Measurements from ENCODE around the gene AGAP1. TPM values are rescaled to one million over a fixed set of nuclear protein-coding genes. Genes with fewer than 3 reads are reported as not detected.

AGAP1 gene
- total RNA-seq, 1 experiment from 2014 or later = 23.4 TPM

DNA sequence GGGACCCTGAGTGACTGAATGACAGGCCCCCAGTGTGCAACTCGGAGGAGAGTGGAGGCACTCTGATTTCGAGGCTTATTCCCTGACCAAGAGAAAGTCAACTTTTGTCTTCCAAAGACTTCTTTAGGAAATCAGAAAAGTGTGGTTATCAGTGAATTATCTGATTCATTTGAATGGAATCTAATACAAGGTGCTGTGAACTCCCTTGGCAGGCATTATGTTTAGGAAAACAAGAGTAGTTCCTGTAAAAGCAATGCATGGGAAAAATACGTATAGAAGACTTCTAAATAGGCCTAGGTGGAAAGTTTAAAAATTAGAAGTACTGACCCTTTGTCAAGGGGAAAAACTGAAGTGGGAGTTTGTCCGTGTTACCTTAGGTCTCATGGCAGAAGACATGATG, 404.9 kb downstream of the AGAP1 start:
- Histone ChIP-seq H3K27me3 (replicated peaks) (no peaks in the 10 kb centered on the region), H3K4me3 (no peak overlapping the region), H3K9me3 (replicated peaks) (no peaks in the 10 kb centered on the region), H3K4me1 (replicated peaks) (peaks cover 12% of the 10 kb centered on the region), H3K27ac (no peak overlapping the region), H3K36me3 (peaks cover 20% of the 10 kb centered on the region)
- DNase-seq (ENCODE audit: low read depth in 1 of 2, low spot score in 2 of 2) = no peak

DNA sequence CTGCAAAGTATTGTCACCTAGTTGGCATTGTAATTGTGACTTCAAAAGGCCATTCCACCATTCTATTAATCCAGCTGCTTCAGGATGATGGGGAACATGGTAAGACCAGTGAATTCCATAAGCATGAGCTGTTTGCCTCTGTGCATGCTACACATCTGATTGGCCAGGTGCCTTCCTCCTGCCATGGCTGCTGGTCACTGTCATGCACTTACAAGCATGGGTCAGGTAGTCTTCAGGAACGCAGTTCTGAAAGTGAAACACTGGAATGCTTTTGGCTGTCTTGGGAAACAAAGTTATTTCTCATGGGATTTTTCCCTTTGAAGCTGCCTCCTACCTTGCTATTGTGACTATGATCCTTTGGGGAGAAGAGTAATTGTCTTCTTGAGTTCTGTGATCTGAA, 406.8 kb downstream of the AGAP1 start:
- no peak for DNase-seq (ENCODE audit: low read depth in 1 of 2, low spot score in 2 of 2)
- H3K4me1 ChIP-seq (replicated peaks) = peaks cover 12% of the 10 kb centered on the region
- H3K27me3 ChIP-seq (replicated peaks) = no peaks in the 10 kb centered on the region
- H3K27ac ChIP-seq = no peak overlapping the region
- H3K9me3 ChIP-seq (replicated peaks) = no peaks in the 10 kb centered on the region
- H3K36me3 ChIP-seq = peaks cover 1% of the 10 kb centered on the region; the same call in 1 of the 2 replicates
- no peak overlapping the region for H3K4me3 ChIP-seq

DNA sequence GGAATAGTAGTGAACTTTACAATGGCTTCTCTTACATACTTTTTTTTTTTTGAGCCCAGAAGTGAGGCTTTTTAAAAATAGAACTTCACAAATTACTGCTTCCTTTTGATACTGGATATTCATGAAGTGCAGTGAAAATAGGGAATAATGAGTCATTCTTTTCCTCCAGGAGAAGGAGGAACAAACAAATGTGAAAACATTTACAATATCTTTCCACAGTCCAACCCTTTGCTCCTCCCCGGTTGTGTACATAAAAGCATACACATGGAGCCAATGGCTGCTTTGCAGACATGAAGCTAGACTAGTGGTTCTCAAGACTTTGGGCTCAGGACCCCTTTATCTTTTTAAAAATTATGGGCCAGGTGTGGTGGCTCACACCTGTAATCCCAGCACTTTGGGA, 407.4 kb downstream of the AGAP1 start:
- no peaks in the 10 kb centered on the region for H3K27me3 ChIP-seq (replicated peaks)
- no peak overlapping the region for H3K27ac ChIP-seq
- no peaks in the 10 kb centered on the region for H3K9me3 ChIP-seq (replicated peaks)
- H3K4me1 ChIP-seq (replicated peaks) = peaks cover 12% of the 10 kb centered on the region
- H3K36me3 ChIP-seq = no peaks in the 10 kb centered on the region
- DNase-seq (ENCODE audit: low read depth in 1 of 2, low spot score in 2 of 2) = no peak
- H3K4me3 ChIP-seq = no peak overlapping the region

DNA sequence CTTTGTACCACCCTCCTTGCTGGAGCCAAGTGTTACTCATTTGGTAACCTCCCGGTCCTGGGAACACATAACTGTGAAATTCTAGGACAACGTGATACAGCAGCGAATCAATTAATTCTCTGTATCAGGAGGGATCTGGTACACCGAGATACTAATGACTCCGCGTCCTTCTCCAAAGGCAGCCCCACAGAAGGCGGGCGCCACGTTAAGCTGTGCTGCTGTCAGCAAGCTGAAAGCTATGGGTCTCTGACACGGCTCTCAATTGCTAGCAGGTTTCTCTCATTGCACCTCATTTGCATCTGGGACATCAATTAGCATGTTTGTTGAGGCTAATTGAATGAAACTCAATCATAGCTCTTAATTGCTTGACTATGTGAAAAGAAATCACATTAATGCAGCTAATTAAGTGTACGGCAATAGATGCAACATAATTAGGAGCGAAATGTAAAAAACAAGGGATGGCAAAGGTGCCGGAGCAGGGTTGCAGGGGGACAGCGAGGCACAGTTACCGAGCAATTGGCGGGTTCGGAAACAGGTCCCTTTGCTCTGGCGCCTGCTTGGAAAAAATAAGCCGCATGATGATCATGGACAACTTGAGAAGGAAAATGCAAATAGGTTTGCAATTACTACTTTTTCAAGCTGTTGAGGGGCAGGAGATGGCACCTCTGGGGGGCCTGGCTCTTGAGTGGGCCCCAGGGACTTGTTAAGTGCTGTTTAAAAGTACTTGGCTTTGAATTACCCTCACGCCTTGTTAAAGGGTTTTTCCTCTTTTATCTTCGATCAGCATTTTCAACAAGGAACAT, 410.1 kb downstream of the AGAP1 start:
- no peaks in the 10 kb centered on the region for H3K9me3 ChIP-seq (replicated peaks)
- H3K27ac ChIP-seq = no peak overlapping the region
- peaks cover 5% of the 10 kb centered on the region; the same call in 1 of the 2 replicates for H3K36me3 ChIP-seq
- no peak overlapping the region for H3K4me3 ChIP-seq
- DNase-seq (ENCODE audit: low read depth in 1 of 2, low spot score in 2 of 2) = no peak
- H3K4me1 ChIP-seq (replicated peaks) = peaks cover 12% of the 10 kb centered on the region
- no peaks in the 10 kb centered on the region for H3K27me3 ChIP-seq (replicated peaks)

DNA sequence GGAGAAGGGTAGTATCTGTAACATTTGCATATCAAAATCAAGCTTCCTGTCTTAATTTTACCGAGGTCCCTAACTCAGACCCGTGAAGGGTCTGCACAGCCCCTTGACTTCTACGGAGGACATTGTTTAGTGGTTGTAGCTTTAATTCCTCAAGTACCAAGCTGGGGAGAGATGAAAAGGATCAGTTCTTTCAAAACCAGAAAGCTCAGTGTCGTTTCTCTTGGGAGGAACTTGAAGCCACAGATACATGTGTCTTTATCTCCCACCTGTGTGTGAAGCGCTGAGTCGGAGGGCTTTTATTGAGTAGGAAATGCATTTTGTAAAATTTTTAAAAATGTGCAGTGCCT, 410.7 kb downstream of the AGAP1 start:
- Histone ChIP-seq H3K27ac (no peak overlapping the region), H3K9me3 (replicated peaks) (no peaks in the 10 kb centered on the region), H3K4me3 (no peak overlapping the region), H3K27me3 (replicated peaks) (no peaks in the 10 kb centered on the region), H3K4me1 (replicated peaks) (peaks cover 12% of the 10 kb centered on the region), H3K36me3 (peaks cover 10% of the 10 kb centered on the region; the same call in 1 of the 2 replicates)
- DNase-seq (ENCODE audit: low read depth in 1 of 2, low spot score in 2 of 2) = no peak

DNA sequence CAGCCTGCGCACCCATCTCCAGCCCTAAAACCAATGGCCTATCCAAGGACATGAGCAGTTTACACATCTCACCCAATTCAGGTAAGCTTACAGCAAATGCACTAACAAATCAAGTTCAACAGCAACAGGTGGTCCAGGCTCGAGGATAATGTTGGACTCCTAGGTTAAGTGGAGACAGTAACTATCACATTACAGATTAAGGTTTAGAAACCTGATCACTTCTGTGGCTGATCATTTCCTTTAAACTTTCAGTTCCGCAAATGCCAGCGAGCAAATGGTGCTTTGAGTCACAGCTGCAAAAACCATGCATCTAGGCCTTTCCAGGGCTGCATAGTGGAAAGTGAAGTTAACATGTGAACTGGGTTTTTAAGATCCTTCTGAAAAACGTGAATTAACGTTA, 415.0 kb downstream of the AGAP1 start:
- no peaks in the 10 kb centered on the region for H3K9me3 ChIP-seq (replicated peaks)
- H3K27me3 ChIP-seq (replicated peaks) = no peaks in the 10 kb centered on the region
- H3K36me3 ChIP-seq = peaks cover 12% of the 10 kb centered on the region; the same call in 1 of the 2 replicates
- no peak overlapping the region for H3K27ac ChIP-seq
- no peaks in the 10 kb centered on the region for H3K4me1 ChIP-seq (replicated peaks)
- DNase-seq (ENCODE audit: low read depth in 1 of 2, low spot score in 2 of 2) = no peak
- no peak overlapping the region for H3K4me3 ChIP-seq

DNA sequence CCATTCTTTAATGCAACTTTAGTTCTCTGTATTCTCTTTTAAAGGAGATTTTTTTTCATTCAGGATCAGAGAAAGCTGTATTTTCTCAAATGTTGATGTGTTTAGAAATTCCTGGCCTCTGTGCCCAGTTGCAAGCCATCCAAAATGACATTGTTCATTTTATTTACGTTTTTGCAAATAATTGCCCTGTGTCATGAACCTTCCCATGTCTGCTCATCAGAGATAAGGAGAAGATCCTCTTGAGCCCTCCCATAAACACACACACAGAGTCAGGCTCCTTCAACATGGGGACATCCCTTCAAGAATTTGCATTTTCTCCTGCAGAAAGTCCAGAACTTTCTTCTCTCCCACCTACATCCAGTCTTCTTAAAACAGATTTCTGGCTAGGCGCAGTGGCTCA, 415.5 kb downstream of the AGAP1 start:
- no peaks in the 10 kb centered on the region for H3K4me1 ChIP-seq (replicated peaks)
- no peak for DNase-seq (ENCODE audit: low read depth in 1 of 2, low spot score in 2 of 2)
- H3K27ac ChIP-seq = no peak overlapping the region
- H3K4me3 ChIP-seq = no peak overlapping the region
- no peaks in the 10 kb centered on the region for H3K9me3 ChIP-seq (replicated peaks)
- H3K27me3 ChIP-seq (replicated peaks) = no peaks in the 10 kb centered on the region
- H3K36me3 ChIP-seq = peaks cover 13% of the 10 kb centered on the region

DNA sequence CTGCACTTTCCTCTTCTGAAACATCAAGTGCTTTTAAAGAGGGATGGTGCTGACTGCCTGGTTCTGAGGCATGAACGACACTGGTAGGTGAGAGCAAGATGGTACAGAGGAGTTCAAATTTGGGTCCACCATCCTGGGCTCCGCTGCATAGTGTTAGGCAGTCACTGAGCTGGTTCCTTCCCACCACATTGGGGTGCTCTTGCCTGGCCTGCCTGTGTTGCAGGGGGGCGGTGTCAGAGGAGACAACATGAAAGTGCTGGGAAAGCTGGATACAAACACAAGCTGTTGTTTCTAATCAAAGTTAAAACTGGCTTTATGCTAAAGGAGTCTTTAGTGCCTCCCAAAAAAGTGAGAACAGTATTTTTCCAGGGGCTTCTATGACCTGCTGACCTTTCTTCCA, 416.2 kb downstream of the AGAP1 start:
- no peaks in the 10 kb centered on the region for H3K9me3 ChIP-seq (replicated peaks)
- H3K4me3 ChIP-seq = no peak overlapping the region
- DNase-seq (ENCODE audit: low read depth in 1 of 2, low spot score in 2 of 2) = no peak
- H3K4me1 ChIP-seq (replicated peaks) = no peaks in the 10 kb centered on the region
- no peak overlapping the region for H3K27ac ChIP-seq
- H3K36me3 ChIP-seq = peaks cover 21% of the 10 kb centered on the region
- H3K27me3 ChIP-seq (replicated peaks) = no peaks in the 10 kb centered on the region

DNA sequence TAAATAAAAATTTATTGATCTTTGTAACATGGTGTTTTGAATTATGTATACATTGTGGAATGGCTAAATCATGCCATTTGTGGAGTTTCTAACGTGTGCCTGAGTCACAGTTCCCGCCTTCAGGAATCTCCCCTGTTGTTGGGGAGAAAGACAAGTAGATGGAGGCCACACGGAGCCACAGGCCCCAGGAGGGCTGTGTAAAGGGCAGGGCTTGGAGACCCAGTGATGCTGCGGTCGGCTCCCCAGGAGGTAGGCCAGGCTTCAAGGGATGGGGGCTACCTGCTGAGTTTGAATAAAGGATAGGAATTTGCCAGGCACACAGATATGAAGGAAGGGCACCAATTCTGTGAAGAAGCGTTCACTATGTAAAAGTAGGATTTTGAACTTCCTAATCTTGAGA, 417.3 kb downstream of the AGAP1 start:
- H3K27me3 ChIP-seq (replicated peaks) = no peaks in the 10 kb centered on the region
- no peak for DNase-seq (ENCODE audit: low read depth in 1 of 2, low spot score in 2 of 2)
- peaks cover 2% of the 10 kb centered on the region; the same call in 1 of the 2 replicates for H3K9me3 ChIP-seq (replicated peaks)
- no peak overlapping the region for H3K4me3 ChIP-seq
- no peaks in the 10 kb centered on the region for H3K4me1 ChIP-seq (replicated peaks)
- H3K36me3 ChIP-seq = peaks cover 31% of the 10 kb centered on the region
- no peak overlapping the region for H3K27ac ChIP-seq

DNA sequence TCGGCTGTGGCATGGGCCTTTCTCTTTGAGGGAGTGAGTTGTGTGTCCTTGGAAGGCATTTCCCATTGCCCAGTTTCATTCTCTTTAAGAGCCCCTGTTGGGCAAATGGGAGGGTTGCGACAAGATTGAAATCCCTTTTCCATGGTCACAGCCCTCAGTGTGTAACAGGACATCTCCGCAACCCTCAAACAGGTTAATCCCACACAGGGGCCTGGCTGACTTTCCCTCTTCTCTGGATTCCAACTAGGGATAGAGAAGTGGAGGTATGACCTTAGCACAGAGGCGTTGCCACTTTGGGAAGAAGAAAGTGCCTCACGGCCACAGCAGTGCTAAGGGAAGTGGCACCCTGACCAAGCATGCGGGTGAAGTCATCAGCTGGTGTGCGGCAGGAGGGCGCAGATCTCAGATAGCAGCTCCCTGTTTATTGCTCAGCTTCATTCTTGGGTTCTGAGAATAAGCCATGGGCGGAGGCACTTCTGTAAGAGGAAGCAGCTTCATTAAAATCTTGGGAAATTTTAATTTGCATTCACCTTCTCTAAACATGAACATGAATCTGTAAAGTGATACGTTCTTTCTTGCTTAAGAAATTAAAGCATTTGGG, 417.9 kb downstream of the AGAP1 start:
- Histone ChIP-seq H3K9me3 (replicated peaks) (peaks cover 4% of the 10 kb centered on the region; the same call in 1 of the 2 replicates), H3K4me3 (no peak overlapping the region), H3K27ac (no peak overlapping the region), H3K4me1 (replicated peaks) (no peaks in the 10 kb centered on the region), H3K36me3 (peaks cover 35% of the 10 kb centered on the region), H3K27me3 (replicated peaks) (no peaks in the 10 kb centered on the region)
- no peak for DNase-seq (ENCODE audit: low read depth in 1 of 2, low spot score in 2 of 2)

DNA sequence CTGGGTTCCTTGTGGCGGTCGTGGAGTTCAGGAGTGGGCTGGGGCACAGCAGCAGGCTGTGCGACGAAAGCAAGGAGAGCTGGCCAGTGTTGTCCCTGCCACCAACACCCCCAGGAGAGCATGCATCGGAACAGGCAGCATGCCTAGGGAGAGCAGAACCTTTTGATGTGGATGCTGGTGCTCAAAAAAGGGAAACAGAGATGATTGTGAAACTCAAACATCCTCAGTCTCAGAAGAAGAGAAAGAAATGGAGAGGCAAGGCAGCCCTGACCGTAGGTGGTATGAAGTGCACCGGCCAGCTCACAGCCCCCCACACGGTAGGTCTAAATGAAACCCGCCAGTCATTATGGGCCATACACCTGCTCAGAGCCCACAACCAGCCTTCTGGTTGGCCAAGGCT, 420.9 kb downstream of the AGAP1 start:
- Histone ChIP-seq H3K27me3 (replicated peaks) (no peaks in the 10 kb centered on the region), H3K4me1 (replicated peaks) (no peaks in the 10 kb centered on the region), H3K36me3 (peaks cover 24% of the 10 kb centered on the region), H3K9me3 (replicated peaks) (peaks cover 4% of the 10 kb centered on the region; the same call in 1 of the 2 replicates), H3K27ac (no peak overlapping the region), H3K4me3 (no peak overlapping the region)
- no peak for DNase-seq (ENCODE audit: low read depth in 1 of 2, low spot score in 2 of 2)

DNA sequence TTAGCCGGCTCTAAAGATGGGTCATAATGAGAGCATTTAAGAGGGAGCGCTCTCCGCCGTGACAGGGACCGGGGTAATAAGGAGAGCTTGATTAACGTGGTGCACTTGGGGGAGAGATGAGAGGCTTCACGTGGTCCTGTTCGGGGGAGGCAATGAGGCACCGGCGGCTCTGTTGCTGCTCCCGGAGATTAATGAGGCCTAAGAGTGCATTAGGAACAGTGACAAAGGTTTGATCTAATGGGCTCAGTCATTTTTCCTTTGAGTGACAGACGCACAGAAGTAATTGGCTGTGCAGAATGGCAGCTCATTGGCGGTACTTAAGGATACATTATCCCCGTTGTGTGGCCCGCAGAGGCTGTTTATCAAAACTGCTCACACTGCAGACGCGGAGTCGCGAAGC, 423.7 kb downstream of the AGAP1 start:
- H3K4me3 ChIP-seq = no peak overlapping the region
- no peak for DNase-seq (ENCODE audit: low read depth in 1 of 2, low spot score in 2 of 2)

DNA sequence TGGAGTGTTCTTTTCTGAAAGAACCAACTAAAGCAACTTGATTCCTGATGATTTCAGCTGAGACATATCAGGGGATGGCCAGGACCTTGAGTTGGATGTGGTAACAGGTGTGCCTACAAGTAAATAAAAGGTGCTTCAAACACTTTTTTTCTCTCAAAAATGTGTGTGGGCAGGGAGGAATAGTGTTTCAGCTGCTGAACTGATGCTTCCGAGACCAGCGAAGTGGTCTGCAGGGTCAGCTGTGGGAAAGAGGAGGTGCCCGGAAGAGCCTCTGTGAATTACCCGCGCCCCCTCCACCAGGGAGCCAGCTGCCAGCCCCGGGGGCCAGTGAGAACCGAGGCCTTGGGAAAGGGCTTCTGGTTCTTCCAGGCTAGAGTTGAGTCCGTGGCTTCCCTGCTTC, 425.0 kb downstream of the AGAP1 start:
- Histone ChIP-seq H3K9me3 (replicated peaks) (peaks cover 4% of the 10 kb centered on the region; the same call in 1 of the 2 replicates), H3K27me3 (replicated peaks) (no peaks in the 10 kb centered on the region), H3K4me1 (replicated peaks) (no peaks in the 10 kb centered on the region), H3K36me3 (peaks cover 24% of the 10 kb centered on the region), H3K4me3 (no peak overlapping the region), H3K27ac (no peak overlapping the region)
- DNase-seq (ENCODE audit: low read depth in 1 of 2, low spot score in 2 of 2) = no peak

More for the DNA sequence above, 423.7 kb downstream of the AGAP1 start:
- Histone ChIP-seq H3K27ac (no peak overlapping the region), H3K4me1 (replicated peaks) (no peaks in the 10 kb centered on the region), H3K36me3 (peaks cover 24% of the 10 kb centered on the region), H3K9me3 (replicated peaks) (peaks cover 4% of the 10 kb centered on the region; the same call in 1 of the 2 replicates), H3K27me3 (replicated peaks) (no peaks in the 10 kb centered on the region)

DNA sequence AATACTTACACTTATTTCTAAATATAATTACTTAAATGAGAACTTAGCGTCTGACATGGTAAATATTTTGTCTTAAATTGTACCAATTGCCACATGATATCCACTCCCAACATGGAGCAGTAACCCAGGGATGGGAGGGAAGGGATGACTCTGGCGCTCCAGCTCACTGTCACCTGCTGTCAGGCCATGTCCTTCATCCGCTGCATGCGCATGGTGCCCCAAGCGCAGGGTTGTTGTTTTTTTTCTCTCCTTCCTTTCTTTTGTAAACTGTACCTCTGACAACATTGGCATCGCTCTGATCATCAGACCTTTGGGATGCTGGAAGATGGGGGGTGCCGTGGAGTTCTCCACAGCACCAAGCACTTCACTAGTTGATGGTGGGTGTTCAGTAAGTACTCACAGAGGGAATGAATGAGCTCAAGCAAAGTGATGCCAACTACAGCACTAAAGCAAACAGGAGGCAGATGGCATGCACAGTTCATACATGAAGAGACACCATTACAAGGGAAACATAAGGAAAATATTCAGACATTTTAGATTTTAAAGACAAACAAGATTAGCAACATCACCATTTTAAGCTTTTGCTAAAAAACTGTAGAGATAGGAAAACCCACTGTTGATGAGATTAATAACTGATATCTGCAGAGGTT, 426.5 kb downstream of the AGAP1 start:
- Histone ChIP-seq H3K27me3 (replicated peaks) (no peaks in the 10 kb centered on the region), H3K36me3 (peaks cover 12% of the 10 kb centered on the region), H3K27ac (no peak overlapping the region), H3K4me3 (no peak overlapping the region), H3K4me1 (replicated peaks) (no peaks in the 10 kb centered on the region), H3K9me3 (replicated peaks) (peaks cover 4% of the 10 kb centered on the region; the same call in 1 of the 2 replicates)
- no peak for DNase-seq (ENCODE audit: low read depth in 1 of 2, low spot score in 2 of 2)
